Measurements from ENCODE around the gene PGM5.

The PGM5 gene

DNA sequence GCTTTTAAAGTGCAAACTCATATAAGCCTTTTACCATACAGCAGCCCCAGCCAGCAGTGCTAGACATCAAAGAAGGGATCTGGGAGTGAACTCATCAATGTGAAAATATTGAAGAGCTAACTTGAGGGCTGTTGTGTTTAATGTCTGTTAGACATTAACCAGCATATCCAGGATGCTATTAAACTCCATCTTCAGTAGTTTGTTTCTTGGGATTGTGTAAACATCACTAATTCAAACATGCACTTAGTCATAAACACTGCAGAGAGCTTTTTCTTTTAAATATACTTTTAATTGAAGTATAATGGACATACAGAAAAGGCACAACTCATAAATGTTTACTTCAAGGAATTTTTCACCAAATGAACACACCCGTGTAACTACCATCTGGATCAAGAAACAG is 102.5 kb downstream of the PGM5 start:
- TF ChIP-seq, protein P1, sequence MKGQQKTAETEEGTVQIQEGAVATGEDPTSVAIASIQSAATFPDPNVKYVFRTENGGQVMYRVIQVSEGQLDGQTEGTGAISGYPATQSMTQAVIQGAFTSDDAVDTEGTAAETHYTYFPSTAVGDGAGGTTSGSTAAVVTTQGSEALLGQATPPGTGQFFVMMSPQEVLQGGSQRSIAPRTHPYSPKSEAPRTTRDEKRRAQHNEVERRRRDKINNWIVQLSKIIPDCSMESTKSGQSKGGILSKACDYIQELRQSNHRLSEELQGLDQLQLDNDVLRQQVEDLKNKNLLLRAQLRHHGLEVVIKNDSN (IDR thresholded peaks at IDR 0.05): no peak
- TF ChIP-seq YY1 (IDR thresholded peaks at IDR 0.05; ENCODE audit: low read depth): no peak
- no peak for TF ChIP-seq TCF12 (IDR thresholded peaks at IDR 0.05; ENCODE audit: low read depth)
- no peak for TF ChIP-seq FOXM1 (IDR thresholded peaks at IDR 0.05; ENCODE audit: borderline replicate concordance, low read depth)

DNA sequence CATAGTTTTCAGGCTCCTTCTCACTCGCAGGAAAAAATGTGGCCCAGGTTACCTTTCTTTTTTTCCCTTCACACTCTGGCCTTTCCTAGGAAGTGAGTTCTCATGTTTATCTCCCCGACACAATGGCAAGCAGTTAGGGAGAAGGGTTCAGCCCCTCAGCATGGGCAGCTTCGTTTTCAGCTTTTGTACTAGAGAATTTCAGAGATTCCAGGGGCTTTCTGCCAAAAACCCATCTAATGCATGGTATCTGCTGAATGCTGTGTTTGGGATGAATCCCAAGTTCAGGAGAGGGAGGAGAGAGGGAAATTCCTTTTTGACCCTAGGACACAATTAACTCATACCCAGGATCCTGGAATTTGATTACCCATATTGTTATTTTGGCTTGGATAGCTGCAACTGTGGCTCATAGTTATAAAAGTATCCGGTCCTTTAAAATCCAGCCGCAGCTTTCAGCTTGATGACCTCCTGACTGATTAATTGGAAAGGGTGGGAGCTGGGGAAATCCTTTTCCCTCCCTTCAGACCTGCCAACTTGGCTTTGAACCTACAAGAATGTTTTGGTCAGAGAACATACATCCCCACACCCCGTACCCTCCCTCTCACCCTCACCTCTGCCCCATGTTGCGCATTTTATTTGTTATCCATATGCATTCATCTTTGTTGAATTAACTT is 105.8 kb downstream of the PGM5 start:
- TF ChIP-seq CREB1 (IDR thresholded peaks at IDR 0.05; ENCODE audit: low read depth) (no peak), RAD21 (IDR thresholded peaks at IDR 0.05; ENCODE audit: low read depth) (no peak), EGR1 (IDR thresholded peaks at IDR 0.05) (no peak), NFIC (IDR thresholded peaks at IDR 0.05) (no peak), FOXM1 (IDR thresholded peaks at IDR 0.05; ENCODE audit: borderline replicate concordance, low read depth) (no peak), YY1 (IDR thresholded peaks at IDR 0.05; ENCODE audit: low read depth) (no peak), EP300 (IDR thresholded peaks at IDR 0.05; ENCODE audit: borderline replicate concordance) (no peak), CEBPB (IDR thresholded peaks at IDR 0.05) (no peak), TEAD4 (IDR thresholded peaks at IDR 0.05) (no peak), TAF1 (IDR thresholded peaks at IDR 0.05; ENCODE audit: low read depth) (no peak), ZBTB7A (IDR thresholded peaks at IDR 0.05; ENCODE audit: low read depth) (no peak), TCF12 (IDR thresholded peaks at IDR 0.05; ENCODE audit: low read depth) (no peak)
- TF ChIP-seq, protein P2, sequence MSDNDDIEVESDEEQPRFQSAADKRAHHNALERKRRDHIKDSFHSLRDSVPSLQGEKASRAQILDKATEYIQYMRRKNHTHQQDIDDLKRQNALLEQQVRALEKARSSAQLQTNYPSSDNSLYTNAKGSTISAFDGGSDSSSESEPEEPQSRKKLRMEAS (IDR thresholded peaks at IDR 0.05): no peak
- TF ChIP-seq, protein P1 (IDR thresholded peaks at IDR 0.05): no peak
- TF ChIP-seq, protein P3, sequence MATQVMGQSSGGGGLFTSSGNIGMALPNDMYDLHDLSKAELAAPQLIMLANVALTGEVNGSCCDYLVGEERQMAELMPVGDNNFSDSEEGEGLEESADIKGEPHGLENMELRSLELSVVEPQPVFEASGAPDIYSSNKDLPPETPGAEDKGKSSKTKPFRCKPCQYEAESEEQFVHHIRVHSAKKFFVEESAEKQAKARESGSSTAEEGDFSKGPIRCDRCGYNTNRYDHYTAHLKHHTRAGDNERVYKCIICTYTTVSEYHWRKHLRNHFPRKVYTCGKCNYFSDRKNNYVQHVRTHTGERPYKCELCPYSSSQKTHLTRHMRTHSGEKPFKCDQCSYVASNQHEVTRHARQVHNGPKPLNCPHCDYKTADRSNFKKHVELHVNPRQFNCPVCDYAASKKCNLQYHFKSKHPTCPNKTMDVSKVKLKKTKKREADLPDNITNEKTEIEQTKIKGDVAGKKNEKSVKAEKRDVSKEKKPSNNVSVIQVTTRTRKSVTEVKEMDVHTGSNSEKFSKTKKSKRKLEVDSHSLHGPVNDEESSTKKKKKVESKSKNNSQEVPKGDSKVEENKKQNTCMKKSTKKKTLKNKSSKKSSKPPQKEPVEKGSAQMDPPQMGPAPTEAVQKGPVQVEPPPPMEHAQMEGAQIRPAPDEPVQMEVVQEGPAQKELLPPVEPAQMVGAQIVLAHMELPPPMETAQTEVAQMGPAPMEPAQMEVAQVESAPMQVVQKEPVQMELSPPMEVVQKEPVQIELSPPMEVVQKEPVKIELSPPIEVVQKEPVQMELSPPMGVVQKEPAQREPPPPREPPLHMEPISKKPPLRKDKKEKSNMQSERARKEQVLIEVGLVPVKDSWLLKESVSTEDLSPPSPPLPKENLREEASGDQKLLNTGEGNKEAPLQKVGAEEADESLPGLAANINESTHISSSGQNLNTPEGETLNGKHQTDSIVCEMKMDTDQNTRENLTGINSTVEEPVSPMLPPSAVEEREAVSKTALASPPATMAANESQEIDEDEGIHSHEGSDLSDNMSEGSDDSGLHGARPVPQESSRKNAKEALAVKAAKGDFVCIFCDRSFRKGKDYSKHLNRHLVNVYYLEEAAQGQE (IDR thresholded peaks at IDR 0.05; ENCODE audit: low read depth): no peak

DNA sequence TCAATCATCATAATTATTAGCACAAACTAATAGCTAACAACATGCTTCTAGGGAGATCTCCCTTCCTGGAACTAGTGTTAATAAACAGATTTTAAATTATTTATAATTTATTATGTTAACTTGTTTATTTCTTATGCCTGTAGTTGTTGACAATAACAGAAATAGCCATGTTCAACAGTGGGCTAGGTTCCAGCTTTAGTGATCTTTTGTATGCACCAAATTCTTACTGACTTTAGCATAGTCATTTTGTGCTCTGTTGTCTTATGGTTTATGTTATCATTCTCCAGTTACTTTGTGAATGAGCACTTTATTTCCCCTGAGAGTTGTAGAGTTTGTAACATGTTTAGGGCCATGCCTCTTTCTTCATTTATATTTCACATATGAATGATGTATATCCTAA is 113.7 kb downstream of the PGM5 start:
- TF ChIP-seq TCF12 (IDR thresholded peaks at IDR 0.05; ENCODE audit: low read depth): no peak
- TF ChIP-seq, protein P1 (IDR thresholded peaks at IDR 0.05): no peak
- TF ChIP-seq EP300 (IDR thresholded peaks at IDR 0.05; ENCODE audit: borderline replicate concordance): no peak
- TF ChIP-seq YY1 (IDR thresholded peaks at IDR 0.05; ENCODE audit: low read depth): no peak
- TF ChIP-seq ZBTB7A (IDR thresholded peaks at IDR 0.05; ENCODE audit: low read depth): no peak
- no peak for TF ChIP-seq RAD21 (IDR thresholded peaks at IDR 0.05; ENCODE audit: low read depth)
- TF ChIP-seq CREB1 (IDR thresholded peaks at IDR 0.05; ENCODE audit: low read depth): no peak
- TF ChIP-seq, protein P2 (IDR thresholded peaks at IDR 0.05): no peak
- TF ChIP-seq CEBPB (IDR thresholded peaks at IDR 0.05): no peak
- TF ChIP-seq, protein P3 (IDR thresholded peaks at IDR 0.05; ENCODE audit: low read depth): no peak
- no peak for TF ChIP-seq TEAD4 (IDR thresholded peaks at IDR 0.05)

DNA sequence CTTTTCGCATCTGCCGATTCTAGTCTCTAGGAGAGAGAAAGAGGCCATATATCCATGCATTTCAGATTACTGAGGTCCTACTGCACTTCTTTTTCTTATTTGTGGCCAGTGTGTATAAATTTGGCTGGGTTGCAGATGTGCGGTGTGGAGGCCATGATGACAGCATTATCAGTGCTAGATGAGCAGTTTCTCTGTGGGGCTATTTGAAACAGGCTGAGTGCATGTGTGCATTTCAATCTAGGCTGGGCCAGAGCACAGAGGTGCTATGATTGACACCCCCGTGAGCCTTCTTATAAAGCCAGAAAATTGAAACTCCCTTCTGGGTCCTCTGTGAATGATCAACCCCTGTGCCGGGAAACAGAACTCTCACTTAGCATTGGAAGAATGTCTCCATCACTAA is 114.2 kb downstream of the PGM5 start:
- TF ChIP-seq, protein P3 (IDR thresholded peaks at IDR 0.05; ENCODE audit: low read depth): no peak
- TF ChIP-seq TEAD4 (IDR thresholded peaks at IDR 0.05) (no peak), CEBPB (IDR thresholded peaks at IDR 0.05) (no peak), CREB1 (IDR thresholded peaks at IDR 0.05; ENCODE audit: low read depth) (no peak), EGR1 (IDR thresholded peaks at IDR 0.05) (no peak), RAD21 (IDR thresholded peaks at IDR 0.05; ENCODE audit: low read depth) (no peak), FOXM1 (IDR thresholded peaks at IDR 0.05; ENCODE audit: borderline replicate concordance, low read depth) (no peak), EP300 (IDR thresholded peaks at IDR 0.05; ENCODE audit: borderline replicate concordance) (no peak), ZBTB7A (IDR thresholded peaks at IDR 0.05; ENCODE audit: low read depth) (no peak), TCF12 (IDR thresholded peaks at IDR 0.05; ENCODE audit: low read depth) (no peak)
- TF ChIP-seq, protein P2 (IDR thresholded peaks at IDR 0.05): no peak
- TF ChIP-seq, protein P1 (IDR thresholded peaks at IDR 0.05): no peak

All from Ishikawa (cell line).